ENCODE results near the gene PFN3. TPM values are rescaled to one million over a fixed set of nuclear protein-coding genes. Genes with fewer than 3 reads are reported as not detected.

The PFN3 gene
- total RNA-seq, 3 donors from 2014 or later (not counting 1 experiment from before 2014, with no cell fraction given), result not detected

- peak overlapping the region; percentile 58 for H3K4me3 ChIP-seq (ENCODE audit: low read length)
- WGBS (ENCODE audit: insufficient coverage), result under 1% methylated on average over 52 of the region's 52 CpGs
- peak; percentile 75 to 93 (median 80) for ATAC-seq
These were observed 25.5 kb upstream of the PFN3 start for GRCh38 chr5:177425801-177426565.

GRCh38 chr5:177425196-177425800 lies 24.8 kb upstream of the PFN3 start:
- Mint-ChIP-seq H3K27ac (peak overlapping the region; percentile 94 to 99), H3K27me3 (ENCODE audit: low read depth in 2 of 2) (no peaks in the 10 kb centered on the region), H3K4me3 (peak overlapping the region; percentile 98), H3K4me1 (peaks cover 47 to 58% of the 10 kb centered on the region in 2 donors), H3K36me3 (no peaks in the 10 kb centered on the region), H3K9me3 (no peaks in the 10 kb centered on the region)
- ATAC-seq, result peak in 2 of 3 donors; percentile 0 to 1
- Histone ChIP-seq H3K4me1 (ENCODE audit: control insufficient read depth, insufficient read depth, low read length) (peaks cover 46% of the 10 kb centered on the region), H3K36me3 (ENCODE audit: control insufficient read depth, insufficient read depth, low read length) (peaks cover 10% of the 10 kb centered on the region), H3K9me3 (ENCODE audit: control insufficient read depth, insufficient read depth, low read length) (no peaks in the 10 kb centered on the region), H3K27ac (ENCODE audit: low read length) (peak overlapping the region; percentile 92), H3K4me3 (ENCODE audit: low read length) (peak overlapping the region; percentile 58), H3K27me3 (ENCODE audit: control insufficient read depth, insufficient read depth, low read length) (no peaks in the 10 kb centered on the region)
- TF ChIP-seq CTCF (IDR thresholded peaks at IDR 0.05), result no peak
- intact Hi-C loops (cut with micrococcal nuclease), result no loop called here
- no peak for DNase-seq
- 35% methylated on average over 13 of the region's 13 CpGs for WGBS (ENCODE audit: insufficient coverage)

More at GRCh38 chr5:177425801-177426565, 25.5 kb upstream of the PFN3 start:
- peak; percentile 98 to 100 for DNase-seq
- no peaks in the 10 kb centered on the region for H3K27me3 Mint-ChIP-seq (ENCODE audit: low read depth in 2 of 2)
- Histone ChIP-seq H3K27ac (ENCODE audit: low read length) (peak overlapping the region; percentile 92), H3K9me3 (ENCODE audit: control insufficient read depth, insufficient read depth, low read length) (no peaks in the 10 kb centered on the region), H3K36me3 (ENCODE audit: control insufficient read depth, insufficient read depth, low read length) (peaks cover 17% of the 10 kb centered on the region), H3K27me3 (ENCODE audit: control insufficient read depth, insufficient read depth, low read length) (no peaks in the 10 kb centered on the region), H3K4me1 (ENCODE audit: control insufficient read depth, insufficient read depth, low read length) (peaks cover 52% of the 10 kb centered on the region)
- intact Hi-C loops (cut with micrococcal nuclease), result loop anchor here (1.0 to 2.0 kb wide), 4 partner anchors 14 to 75 kb away; partner anchors contain the start of gene LMAN2
- TF ChIP-seq CTCF (IDR thresholded peaks at IDR 0.05), result no peak
- H3K4me3 Mint-ChIP-seq, result peak overlapping the region; percentile 98
- peaks cover 54 to 64% of the 10 kb centered on the region in 2 donors for H3K4me1 Mint-ChIP-seq
- H3K9me3 Mint-ChIP-seq, result no peaks in the 10 kb centered on the region
- H3K36me3 Mint-ChIP-seq, result no peaks in the 10 kb centered on the region
- peak overlapping the region; percentile 94 to 99 for H3K27ac Mint-ChIP-seq

DNA sequence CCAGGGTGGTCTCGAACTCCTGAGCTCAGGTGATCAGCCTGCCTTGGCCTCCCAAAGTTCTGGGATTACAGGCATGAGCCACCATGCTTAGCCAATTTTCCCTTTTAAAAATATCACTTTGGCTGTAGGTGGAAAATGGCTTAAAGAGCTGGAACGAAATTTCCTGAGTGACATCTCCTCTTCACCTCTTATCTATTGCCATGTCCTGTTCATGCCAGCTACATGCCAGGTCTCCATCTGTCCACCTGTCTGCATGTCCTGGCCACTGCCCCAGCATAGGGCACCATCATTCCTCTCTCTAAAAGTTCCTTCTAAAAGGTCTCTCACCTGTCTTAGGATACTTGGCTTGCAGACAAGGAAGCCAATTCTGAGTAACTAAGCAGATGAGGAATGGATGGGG lies 23.2 kb upstream of the PFN3 start:
- ATAC-seq, result no peak
- no peak overlapping the region for H3K27ac ChIP-seq (ENCODE audit: low read length)
- H3K27me3 ChIP-seq (ENCODE audit: control insufficient read depth, insufficient read depth, low read length), result no peaks in the 10 kb centered on the region
- no peaks in the 10 kb centered on the region for H3K9me3 ChIP-seq (ENCODE audit: control insufficient read depth, insufficient read depth, low read length)
- Mint-ChIP-seq H3K9me3 (no peaks in the 10 kb centered on the region), H3K36me3 (no peaks in the 10 kb centered on the region), H3K4me1 (peaks cover 31 to 41% of the 10 kb centered on the region in 2 donors), H3K4me3 (no peak overlapping the region), H3K27ac (no peak overlapping the region), H3K27me3 (ENCODE audit: low read depth in 2 of 2) (no peaks in the 10 kb centered on the region)
- 91% methylated on average over 2 of the region's 2 CpGs for WGBS (ENCODE audit: insufficient coverage)
- intact Hi-C loops (cut with micrococcal nuclease), result no loop called here
- H3K4me1 ChIP-seq (ENCODE audit: control insufficient read depth, insufficient read depth, low read length), result peaks cover 29% of the 10 kb centered on the region
- DNase-seq, result no peak
- no peak overlapping the region for H3K4me3 ChIP-seq (ENCODE audit: low read length)
- TF ChIP-seq CTCF (IDR thresholded peaks at IDR 0.05), result no peak
- peaks cover 6% of the 10 kb centered on the region for H3K36me3 ChIP-seq (ENCODE audit: control insufficient read depth, insufficient read depth, low read length)
